Tibial nerve (tissue), 4 donors: ENCODE measurements around the gene RBCK1.

ENCODE experiments used
- CTCF ChIP-seq, 5 experiments: fragments of 200-600 bp in 3 of 5; fragments of 450-650 bp in 2 of 5; sonication (generic) in 3 of 5; IDR thresholded peaks; one replicate each; pipeline ENCODE4 v1.5.1; 2016 to 2019; ENCODE audit warnings: antibody characterized with exemption in 5 of 5, mild to moderate bottlenecking in 3 of 5, moderate library complexity in 2 of 5
- EP300 ChIP-seq, 2 donors: sonication (generic); formaldehyde crosslinking; IDR thresholded peaks; one replicate each; pipeline ENCODE4 v1.6.1; 2017; ENCODE audit warnings: antibody characterized with exemption in 2 of 2, mild to moderate bottlenecking in 1 of 2
- POLR2A ChIP-seq, 2 donors: fragments of 450-650 bp; IDR thresholded peaks; one replicate each; pipeline ENCODE4 v1.6.1; 2017; ENCODE audit warnings: antibody characterized with exemption in 2 of 2, mild to moderate bottlenecking in 2 of 2, moderate library complexity in 2 of 2

GRCh38 chr20:367486-367887 lies 40.6 kb upstream of the RBCK1 start:
- TF ChIP-seq CTCF (IDR thresholded peaks at IDR 0.05) (no peak), POLR2A (IDR thresholded peaks at IDR 0.05) (no peak), EP300 (IDR thresholded peaks at IDR 0.05) (no peak)
